Ramos (cell line): ENCODE results near the gene UBE2L3.
"Not testable (repeated sequence)": the region's sequence is repeated elsewhere in the genome, so short reads cannot be mapped to it uniquely, and the experiment has no call there.

ENCODE experiments used
- in situ Hi-C: fragments of 300-500 bp; cut with MboI; formaldehyde crosslinking; loops from one replicate; pipeline ENCODE4 v1.14.3; 2022; ENCODE audit warnings: low sequenced_read_pairs; ENCODE audit not compliant: unreplicated experiment

Gene UBE2L3

DNA sequence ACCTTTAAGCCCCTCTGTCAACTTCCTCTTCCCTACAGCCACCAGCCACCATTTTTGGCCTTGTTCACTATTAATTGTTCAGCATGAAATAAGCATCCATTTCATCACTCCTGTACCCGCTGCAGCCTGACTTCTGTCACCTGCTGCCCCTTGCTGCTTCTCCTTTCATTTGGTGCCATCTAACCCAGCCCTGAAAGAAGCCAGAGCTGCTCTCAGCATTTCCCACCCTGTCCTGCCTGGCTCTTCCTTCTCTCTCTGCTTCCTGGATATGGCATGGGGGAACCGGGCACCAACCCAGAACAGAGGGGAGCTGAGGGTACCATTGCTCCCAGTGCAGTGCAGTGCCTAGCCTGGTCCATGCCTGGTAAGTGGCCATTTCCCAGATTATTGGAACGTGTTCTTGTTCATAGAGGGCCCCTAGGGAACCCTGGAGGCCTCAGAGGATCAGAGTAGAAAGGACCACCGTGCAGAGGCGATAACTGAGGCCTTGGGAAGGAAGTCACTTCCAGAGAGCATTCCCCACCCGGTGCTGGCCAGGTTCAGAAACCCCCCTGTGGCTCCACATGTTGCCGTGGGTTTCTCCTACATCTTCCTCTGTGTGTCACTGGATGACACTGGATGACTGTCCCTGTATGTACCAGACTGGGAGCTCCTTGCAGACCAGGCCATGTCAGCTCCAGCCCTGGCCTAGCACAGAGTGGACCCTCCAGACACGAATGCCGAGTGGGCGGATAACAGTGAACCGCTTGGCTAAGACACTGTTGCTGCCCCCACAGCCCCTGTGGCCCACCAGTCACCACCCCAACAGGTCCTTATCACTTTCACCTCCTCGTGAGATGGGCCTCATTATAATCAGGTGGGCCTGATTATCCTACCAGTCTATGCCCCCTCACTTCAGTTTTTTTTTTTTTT lies 57.6 kb downstream of the UBE2L3 start:
- in situ Hi-C loops, result no loop called here

DNA sequence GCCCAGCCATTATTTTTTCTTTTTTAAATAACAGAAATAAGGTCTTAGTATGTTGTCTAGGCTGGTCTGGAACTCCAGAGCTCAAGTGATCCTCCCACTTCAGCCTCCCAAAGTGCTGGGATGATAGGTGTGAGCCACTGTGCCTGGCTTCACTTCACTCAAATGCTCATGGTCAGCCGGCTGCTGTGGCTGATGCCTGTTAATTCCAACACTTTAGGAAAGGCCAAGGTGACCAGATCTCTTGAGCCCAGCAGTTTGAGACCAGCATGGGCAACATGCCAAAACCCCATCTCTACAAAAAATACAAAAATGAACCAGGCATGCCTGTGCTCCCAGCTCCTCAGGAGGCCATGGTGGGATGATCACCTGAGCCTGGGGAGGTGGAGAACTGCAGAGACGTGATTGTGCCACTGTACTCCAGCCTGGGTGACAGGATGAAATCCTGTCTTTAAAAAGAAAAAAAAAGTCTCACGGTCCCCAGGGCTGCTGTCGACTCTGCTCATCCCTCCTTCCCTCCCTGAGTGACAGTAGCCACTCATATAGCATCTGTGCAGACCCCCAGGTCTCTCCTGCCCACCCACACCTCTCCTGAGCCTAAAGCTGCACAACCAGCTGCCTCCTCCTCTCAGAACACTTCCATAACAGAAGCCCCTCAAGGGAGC lies 58.7 kb downstream of the UBE2L3 start:
- in situ Hi-C loops, result no loop called here

DNA sequence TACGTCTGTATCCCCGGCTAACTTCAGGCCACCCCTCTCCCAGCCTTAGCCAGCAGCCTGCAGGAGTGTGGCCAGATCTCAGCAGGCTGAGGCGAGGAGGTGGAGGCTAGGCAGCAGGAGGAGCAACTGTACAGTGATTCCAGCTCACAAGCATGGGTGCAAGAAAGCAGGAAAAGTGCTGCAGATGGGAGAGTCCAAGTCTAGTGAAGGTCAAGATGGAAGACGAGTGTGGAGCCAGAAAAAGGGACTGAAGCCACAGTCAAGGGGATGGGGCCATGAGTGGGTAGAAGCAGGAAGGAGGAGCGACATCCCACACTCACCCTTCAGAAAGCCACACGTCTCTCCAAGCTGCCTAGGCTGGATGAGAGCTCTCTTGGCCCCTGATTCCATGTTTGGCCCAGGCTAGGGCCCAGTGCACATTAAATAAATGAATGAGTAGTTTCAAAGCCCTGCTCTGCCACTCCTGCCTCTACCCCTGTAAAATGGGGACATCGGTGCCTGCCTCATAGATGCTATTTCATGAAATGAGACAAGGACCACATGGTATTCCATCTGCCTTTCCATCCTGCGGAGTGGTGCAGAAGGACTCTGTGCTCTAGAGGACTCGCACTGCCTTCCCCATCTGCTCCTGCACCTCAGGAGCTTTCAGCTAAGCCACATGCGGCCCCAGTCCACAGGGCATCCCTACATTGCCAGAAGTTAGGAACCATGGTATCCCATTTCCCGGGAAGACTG lies 59.4 kb downstream of the UBE2L3 start:
- in situ Hi-C loops, result no loop called here

DNA sequence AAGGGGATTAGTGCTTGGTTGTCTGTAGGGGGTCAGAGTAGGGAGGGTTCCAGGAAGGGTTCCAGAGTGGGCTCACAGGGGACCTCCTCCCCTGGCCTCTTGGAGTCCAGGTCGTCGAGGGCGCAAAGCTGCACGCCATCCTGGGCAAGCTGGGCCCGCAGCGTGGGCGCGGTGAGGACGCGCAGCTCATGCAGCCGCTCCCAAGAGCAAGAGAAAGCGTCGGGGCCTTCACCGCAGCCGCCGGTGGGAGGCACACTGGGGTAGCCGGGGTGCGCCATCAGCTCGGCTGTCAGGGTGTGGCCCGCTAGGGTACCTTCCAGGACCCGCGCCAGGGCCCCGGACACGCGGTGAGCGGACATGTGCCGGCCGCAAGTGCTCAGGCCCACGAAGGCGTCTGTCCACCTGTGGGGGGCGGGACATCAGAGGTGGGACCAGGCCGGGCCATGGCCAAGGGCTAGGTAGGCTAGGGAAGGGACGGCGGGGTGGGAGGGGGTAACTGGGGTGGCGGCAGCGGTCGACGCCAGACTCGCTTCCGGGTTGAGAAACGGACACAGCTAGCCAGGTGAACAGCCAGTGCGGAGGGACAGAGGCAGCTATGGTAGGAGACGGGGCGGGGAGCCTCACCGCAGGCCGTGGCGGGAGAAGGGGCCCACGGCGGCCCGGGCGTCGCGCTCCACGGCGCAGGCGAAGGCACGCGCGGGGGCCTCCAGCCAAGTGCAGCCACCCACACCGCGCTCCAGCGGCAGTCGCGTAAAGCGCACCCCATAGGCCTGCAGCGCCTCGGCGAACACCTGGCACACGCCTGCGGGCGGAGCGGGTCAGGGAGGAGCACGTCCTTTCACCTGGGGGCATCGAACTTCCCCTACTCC lies 61.1 kb downstream of the UBE2L3 start:
- in situ Hi-C loops, result no loop called here

GRCh38 chr22:21629255-21630149 lies 62.0 kb downstream of the UBE2L3 start, which contains the start of gene YDJC:
Gene YDJC, minus strand, starts transcription at chr22:21630022. Its CDS starts 8 bp downstream, at chr22:21630014.
- in situ Hi-C loops, result no loop called here

DNA sequence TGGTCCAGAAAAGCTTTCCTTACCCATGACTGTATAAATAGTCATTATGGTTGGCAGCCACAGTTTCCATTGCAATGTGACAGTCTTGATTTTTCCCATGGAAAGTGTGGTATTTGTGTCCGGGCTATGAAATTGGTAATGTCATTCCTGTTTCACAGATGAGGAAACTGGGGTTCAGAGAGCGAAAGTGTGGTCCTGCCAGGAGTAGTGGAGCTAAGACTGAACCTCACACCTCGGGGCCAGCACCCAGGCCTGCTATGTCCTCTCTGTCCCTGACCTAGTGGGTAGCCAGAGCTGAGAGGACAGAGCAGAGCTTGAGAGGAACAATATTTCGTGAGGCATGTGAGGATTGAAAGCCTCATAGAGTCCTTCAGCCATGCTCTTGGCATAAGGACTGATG lies 63.5 kb downstream of the UBE2L3 start:
- in situ Hi-C loops, result no loop called here

DNA sequence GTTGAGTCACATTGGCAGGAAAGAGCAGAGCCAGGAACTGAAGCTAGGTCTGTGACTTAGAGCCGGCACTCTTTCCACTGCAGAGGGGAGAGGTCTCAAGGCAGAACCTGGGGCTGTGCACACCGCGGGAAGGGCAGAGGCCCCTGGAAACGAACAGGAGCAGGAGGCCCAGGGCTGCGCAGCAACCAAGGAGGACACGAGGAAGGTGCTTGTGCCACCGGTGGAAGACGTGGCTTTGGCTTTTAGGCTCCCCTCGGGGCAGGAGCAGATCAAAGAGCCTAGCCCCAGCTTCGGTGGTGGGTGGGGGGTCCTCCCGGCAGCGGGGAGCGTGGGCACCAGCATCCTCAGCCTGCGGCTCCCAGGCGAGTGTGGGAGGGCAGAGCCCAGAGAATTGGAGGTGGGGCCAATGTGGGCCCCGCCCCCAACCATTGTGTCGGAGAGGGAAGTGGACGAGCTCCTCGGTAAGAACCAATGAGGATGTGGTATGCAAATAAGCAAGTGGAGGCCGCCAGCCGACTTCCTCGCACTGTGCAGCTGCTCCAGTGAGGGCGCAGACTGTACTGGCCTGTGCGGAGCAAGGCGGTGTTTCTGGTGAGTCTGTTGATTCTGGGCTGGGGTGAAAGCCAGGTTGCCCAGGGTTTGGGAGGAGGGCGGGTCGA lies 64.9 kb downstream of the UBE2L3 start, which contains the start of gene CCDC116:
Gene CCDC116, plus strand, starts transcription at position 524 of the 659 bp plus-strand sequence. CDS start 422 bp downstream, outside the sequence.
- in situ Hi-C loops, result no loop called here

DNA sequence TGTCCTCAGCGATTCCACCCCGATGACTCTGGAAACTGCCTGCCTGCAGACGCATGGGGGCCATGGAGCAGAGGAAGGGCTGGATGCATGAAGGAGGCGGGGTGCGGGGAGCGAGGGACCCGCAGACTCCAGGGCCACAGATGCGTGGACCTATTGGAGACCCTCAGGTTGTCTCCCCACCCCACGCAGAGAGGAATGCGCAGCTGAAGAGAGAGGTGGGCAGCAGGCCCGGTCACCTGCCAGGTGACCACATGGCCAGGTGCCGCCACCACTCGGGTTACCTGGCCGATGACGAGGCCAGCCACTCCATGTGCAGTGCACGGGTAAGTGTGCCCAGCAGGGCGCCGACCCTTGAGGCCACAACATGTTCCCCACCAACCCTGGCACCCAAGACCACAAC lies 65.4 kb downstream of the UBE2L3 start:
- in situ Hi-C loops, result no loop called here

DNA sequence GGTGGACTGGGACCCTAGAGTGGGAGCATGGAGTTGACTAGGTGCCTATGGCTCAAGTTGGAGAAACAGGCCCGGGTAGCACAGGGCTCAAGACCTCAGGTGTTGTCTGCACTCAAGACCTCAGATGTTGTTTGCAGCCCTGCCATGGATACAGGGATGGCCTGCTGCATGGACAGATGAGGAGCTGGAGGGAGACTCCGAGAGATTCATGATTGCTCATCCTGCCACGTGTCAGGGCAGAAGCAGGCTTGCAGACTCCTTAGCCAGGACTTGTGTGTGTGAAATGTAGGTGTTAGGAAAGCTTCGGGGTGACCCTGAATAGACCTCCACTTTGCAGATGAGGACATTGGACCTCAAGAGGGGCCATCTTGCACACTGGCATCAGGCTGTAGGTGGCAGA lies 66.0 kb downstream of the UBE2L3 start:
- in situ Hi-C loops, result no loop called here

DNA sequence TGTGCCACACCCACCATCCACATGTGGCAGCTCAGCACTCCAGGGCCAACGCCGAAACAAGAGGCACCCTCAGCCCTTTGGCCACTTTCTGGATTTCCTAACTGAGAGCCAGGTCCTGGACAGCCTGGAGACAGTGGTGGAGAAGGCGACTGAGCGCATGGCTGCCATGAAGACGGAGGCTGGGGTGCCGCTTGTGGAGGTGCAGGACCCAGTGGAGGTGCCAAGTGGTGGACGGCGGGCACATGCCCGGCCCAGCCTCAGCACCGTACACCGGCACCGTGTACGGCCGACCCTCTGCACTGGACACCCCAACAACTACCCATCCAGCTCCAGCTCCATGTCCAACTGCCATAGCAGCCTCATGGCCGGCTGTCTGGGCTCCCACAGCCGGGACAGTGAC lies 66.6 kb downstream of the UBE2L3 start:
- in situ Hi-C loops, result no loop called here

GRCh38 chr22:21634844-21635243 lies 67.3 kb downstream of the UBE2L3 start:
- in situ Hi-C loops, result no loop called here

DNA sequence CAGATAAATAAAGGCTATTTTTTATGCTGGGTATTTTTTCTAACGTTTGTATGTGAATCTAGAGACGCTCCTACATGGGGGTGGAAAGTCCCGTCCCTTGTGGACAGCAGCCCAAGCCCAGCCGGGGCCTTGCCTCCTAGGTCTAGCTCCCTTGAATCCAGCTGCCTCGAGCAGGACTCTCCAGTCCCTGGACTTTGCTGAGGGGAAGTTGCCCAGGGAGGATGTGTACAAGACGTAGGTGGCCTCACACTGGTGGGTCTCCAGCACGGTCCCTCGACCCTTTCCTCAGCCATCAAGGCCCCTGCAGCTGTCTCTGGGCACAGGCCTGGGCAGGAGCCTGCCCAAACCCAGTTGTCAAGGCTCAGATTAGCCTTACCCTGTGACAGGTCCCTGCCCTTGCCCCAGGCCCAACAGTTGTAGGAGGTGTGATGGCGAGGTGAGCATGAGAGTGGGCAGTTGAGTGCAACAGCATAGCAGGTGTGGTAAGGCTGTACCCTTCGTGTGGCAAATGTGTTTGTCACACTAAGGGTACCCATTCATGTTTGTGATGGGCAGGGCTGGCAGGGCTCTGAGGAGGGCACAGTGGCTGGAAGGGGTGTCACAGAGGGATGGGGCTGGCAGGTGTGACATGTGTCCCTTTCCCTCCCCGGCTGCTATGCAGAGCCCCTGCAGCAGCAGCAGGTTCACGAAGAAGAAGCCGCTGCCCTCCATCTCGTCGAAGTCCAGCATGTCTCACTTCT lies 68.4 kb downstream of the UBE2L3 start:
- in situ Hi-C loops, result no loop called here

- in situ Hi-C loops, result no loop called here
These were observed 69.2 kb downstream of the UBE2L3 start for GRCh38 chr22:21636629-21637218.

GRCh38 chr22:21637450-21637849 lies 69.9 kb downstream of the UBE2L3 start:
- in situ Hi-C loops, result not testable (repeated sequence)

GRCh38 chr22:21639359-21639758 lies 71.8 kb downstream of the UBE2L3 start:
- in situ Hi-C loops, result no loop called here

GRCh38 chr22:21640810-21641209 lies 73.3 kb downstream of the UBE2L3 start:
- in situ Hi-C loops, result loop anchor here (10.0 kb wide), 1 partner anchor 186 kb away; no protein-coding TSS in a partner anchor

- in situ Hi-C loops, result loop anchor here (10.0 kb wide), 1 partner anchor 187 kb away; no protein-coding TSS in a partner anchor
These were observed 73.9 kb downstream of the UBE2L3 start for GRCh38 chr22:21641417-21641788.
